Ishikawa (cell line): ENCODE measurements around the gene FHIT.

ENCODE experiments used
- TAF1 ChIP-seq: IDR thresholded peaks from 2 replicates; pipeline ENCODE4 v1.6.1; 2012; ENCODE audit warnings: low read depth, mild to moderate bottlenecking
- TF ChIP-seq, protein P1 (sequence below): IDR thresholded peaks from 2 replicates; pipeline ENCODE4 v1.6.1; 2012

DNA sequence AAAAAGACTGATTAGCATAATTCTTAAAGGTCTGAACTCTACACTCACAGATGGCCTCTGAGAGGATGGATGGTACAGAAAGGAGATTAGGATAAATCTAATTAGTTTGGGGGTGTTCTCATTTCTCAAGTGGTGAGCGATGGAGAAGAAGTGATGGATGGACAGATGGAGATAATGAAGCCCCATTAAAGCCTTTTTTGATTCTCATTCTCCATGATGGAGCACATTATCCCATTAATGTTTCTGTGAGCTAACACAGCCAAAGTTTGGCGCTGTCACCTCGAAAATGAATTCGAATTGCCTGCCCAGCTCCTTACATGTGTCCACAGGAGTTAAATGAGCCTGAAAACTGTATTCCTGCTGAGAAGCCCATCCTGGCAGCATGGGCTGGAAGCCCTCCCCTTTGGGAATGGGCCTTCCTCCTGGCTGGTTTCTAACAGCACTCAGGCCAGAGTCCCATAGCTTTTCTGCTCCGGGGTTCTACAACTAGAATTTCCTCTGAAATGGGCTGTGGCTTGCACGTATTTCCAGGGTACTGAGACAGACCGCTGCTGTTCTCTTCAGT, 1475.4 kb downstream of the FHIT start:
- TF ChIP-seq, protein P1, sequence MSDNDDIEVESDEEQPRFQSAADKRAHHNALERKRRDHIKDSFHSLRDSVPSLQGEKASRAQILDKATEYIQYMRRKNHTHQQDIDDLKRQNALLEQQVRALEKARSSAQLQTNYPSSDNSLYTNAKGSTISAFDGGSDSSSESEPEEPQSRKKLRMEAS = no peak
- no peak for TF ChIP-seq TAF1
